ENCODE results near the gene DSE.

Gene DSE

DNA sequence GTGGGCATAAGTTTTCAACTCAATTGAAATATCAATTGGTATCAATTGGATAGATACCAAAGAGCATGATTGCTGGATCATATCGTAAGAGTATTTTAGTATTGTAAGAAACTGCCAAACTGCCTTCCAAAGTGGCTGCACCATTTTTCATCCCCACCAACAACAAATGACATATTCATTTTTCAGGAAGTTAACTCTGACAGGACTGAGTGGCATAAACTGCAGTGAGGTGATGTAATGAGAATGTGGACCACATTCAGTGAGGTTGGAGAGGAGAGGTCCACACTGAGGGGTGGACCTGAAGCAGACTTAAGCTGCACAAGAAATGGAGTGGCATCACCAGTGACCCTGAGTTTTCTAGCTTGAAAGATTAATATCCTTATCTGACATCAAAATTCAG, 78.8 kb downstream of the DSE start:
- TF ChIP-seq, protein P1, sequence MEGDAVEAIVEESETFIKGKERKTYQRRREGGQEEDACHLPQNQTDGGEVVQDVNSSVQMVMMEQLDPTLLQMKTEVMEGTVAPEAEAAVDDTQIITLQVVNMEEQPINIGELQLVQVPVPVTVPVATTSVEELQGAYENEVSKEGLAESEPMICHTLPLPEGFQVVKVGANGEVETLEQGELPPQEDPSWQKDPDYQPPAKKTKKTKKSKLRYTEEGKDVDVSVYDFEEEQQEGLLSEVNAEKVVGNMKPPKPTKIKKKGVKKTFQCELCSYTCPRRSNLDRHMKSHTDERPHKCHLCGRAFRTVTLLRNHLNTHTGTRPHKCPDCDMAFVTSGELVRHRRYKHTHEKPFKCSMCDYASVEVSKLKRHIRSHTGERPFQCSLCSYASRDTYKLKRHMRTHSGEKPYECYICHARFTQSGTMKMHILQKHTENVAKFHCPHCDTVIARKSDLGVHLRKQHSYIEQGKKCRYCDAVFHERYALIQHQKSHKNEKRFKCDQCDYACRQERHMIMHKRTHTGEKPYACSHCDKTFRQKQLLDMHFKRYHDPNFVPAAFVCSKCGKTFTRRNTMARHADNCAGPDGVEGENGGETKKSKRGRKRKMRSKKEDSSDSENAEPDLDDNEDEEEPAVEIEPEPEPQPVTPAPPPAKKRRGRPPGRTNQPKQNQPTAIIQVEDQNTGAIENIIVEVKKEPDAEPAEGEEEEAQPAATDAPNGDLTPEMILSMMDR (conservative IDR thresholded peaks at IDR 0.05; ENCODE audit: low read depth, low read length) = no peak
- no peak for DNase-seq (ENCODE audit: low read depth)

DNA sequence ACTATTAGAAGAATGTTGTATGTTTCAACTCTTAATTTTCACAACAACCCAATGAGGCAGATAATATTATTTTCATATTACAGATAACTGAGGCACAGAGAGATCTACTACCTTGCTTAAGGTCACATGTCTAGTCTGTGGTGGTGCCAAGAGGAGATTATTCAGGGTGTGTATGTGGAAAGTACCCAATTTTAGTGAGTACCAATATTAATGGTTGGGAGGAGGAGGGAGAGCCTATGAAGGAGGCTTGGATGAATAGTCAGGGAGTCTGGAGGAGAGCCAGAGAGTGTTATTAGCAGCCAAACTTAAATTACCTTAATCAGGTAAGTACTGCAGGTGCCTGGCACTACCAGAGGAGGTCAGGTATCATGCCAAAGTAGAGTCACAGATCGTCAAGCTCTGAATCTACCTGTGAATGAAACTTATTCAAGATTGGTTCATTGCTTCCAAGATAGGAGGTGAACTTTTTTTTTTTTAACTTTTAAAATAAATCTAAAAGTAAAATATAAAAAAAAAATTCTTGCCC, 79.5 kb downstream of the DSE start:
- no peak for DNase-seq (ENCODE audit: low read depth)
- no peak overlapping the region for H3K4me3 ChIP-seq (ENCODE audit: low read depth, low read length)
- TF ChIP-seq, protein P1 (conservative IDR thresholded peaks at IDR 0.05; ENCODE audit: low read depth, low read length) = no peak

More for the DNA sequence above, 78.8 kb downstream of the DSE start:
- no peak overlapping the region for H3K4me3 ChIP-seq (ENCODE audit: low read depth, low read length)

DNA sequence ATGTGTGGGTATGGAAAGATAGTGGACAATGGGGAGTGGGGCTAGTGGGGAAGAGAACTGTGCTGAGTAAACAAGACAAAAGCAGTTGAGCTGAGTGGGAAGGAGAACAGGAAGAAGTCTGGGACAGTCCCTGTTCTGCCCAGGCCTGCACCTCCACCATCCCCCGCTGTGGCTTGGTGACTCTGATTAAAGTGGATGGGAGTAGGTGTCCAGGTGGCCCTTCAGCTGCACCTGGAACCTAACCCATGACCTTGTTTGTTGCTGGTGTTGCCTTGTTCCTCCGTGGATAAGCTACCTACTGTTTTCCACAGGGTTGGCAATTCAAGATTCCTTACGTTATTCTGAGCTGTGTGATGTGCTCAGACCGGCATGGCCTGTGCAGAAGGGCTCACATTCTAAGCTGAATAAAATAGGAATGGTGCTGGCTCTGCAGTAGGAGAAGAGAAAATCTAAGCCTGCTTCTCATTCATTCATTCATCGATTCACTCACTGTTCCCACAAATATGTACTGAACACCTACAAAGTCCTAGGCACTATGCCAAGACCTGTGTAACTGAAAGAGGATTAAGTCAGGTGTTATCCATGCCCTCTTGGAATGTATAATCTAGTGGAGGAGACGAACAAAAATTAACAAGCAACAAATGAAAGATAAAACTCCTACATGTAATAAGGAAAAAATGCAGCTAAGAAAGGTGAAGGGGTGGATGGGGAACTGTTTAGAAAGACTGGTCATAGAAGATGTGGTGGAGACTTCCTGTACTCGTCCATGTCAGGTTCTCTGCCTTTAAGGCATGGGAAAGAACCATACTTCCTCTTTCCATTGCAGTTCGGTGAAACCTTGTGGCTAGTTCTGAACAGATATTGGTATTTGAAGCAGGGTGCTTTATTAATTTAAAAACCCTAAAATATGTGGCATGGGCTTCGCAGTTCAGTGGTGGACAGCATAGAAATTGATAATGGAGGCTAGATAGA, 80.3 kb downstream of the DSE start:
- TF ChIP-seq, protein P1 (conservative IDR thresholded peaks at IDR 0.05; ENCODE audit: low read depth, low read length) = no peak
- no peak for DNase-seq (ENCODE audit: low read depth)

DNA sequence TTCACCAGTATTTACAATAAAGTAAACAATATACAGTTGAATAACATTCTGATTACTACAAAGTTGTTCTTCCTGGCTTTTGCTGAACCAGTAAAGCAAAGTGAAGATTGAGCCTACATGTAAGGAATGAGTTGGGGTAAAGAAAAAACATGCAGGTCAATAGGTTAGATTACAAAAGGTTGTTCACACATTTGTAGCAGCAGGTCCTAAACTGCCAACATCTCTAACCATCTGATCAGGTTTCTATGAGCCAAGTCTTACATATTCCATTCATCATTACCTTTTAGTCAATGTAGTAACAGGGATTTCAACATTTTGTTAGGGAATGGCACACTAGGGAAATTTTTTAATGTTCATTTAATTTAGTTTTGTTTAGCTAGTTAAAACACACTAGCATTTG, 81.2 kb downstream of the DSE start:
- TF ChIP-seq, protein P1 (conservative IDR thresholded peaks at IDR 0.05; ENCODE audit: low read depth, low read length) = no peak
- DNase-seq (ENCODE audit: low read depth) = no peak
- no peak overlapping the region for H3K4me3 ChIP-seq (ENCODE audit: low read depth, low read length)

More for the DNA sequence above, 80.3 kb downstream of the DSE start:
- H3K4me3 ChIP-seq (ENCODE audit: low read depth, low read length) = no peak overlapping the region

DNA sequence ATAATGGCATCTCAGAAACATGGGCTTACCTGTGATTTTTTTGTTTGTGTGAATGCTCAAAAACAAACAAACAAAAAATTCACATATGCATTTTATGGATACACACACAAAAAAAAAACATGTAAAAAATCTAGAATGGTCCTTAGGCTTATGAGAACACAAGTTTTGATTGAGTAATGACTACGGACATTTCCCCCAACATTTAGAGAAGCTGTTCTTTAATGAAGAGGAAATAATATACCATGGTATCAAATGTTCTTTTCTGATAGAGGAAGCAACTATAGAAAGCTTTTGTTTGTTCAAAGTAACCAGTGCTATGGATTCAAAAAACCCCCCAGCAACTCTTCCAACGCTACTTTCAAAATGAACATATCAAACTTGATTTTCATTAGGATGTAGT, 81.8 kb downstream of the DSE start:
- H3K4me3 ChIP-seq (ENCODE audit: low read depth, low read length) = no peak overlapping the region
- TF ChIP-seq, protein P1 (conservative IDR thresholded peaks at IDR 0.05; ENCODE audit: low read depth, low read length) = no peak
- no peak for DNase-seq (ENCODE audit: low read depth)

DNA sequence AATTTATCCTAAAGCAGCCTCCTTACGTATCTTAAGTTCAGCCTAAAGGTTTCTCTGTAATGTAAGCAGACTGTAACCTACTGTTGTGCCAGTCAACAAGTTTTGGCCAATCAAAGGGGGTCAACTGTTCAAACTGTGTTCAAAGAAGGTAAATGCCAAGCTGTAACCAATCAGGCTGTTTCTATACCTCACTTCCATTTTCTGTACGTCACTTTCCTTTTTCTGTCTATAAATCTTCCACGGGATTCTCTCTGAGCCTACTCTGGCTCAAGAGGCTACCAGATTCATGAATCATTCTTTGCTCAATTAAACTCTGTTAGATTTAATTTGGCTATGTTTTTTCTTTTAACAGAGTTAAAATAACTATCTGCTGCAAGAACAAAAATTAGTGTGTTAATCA, 85.4 kb downstream of the DSE start:
- no peak overlapping the region for H3K4me3 ChIP-seq (ENCODE audit: low read depth, low read length)
- no peak for DNase-seq (ENCODE audit: low read depth)
- TF ChIP-seq, protein P1 (conservative IDR thresholded peaks at IDR 0.05; ENCODE audit: low read depth, low read length) = no peak

Measured in choroid plexus epithelial cell (primary cell).